Measurements from ENCODE around the gene FAM20B.

The FAM20B gene

DNA sequence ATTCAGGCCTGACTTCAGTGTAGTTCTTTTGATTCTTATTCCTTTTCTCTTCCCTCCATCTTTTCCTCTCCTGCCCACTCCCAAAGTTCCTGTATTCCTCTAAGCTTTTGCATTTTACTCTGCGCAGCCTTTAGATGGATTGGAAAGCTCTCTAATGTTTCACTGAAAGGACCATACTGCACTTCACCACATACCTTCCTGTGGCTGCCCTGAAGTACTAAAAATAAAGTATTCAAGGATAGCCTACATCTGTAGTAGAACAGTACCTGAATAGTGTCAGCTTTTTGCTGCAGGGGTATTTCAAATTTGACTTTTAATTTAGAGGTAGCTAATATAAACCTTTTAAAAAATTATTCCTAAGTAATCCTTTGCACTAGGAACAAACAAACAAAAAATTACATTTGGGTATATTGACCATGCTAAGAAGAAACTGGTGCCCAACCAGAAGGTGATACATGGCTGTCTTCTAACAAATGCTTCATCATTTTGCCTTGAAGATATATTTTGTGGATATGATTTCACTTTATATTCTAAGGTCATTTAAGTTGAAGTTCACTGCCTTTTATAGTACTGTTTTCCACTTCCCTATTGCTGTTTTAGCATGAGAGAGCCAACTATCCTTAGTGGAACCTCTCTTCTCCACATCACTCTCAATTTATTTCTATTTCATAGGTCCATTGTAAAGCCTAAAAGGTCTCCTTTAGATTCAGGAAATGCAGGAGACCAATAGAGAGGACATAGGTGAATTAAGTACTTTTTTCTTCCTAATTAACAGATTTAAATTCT lies 22.8 kb downstream of the FAM20B start:
- no peak for DNase-seq (ENCODE audit: low read depth in 2 of 2)

DNA sequence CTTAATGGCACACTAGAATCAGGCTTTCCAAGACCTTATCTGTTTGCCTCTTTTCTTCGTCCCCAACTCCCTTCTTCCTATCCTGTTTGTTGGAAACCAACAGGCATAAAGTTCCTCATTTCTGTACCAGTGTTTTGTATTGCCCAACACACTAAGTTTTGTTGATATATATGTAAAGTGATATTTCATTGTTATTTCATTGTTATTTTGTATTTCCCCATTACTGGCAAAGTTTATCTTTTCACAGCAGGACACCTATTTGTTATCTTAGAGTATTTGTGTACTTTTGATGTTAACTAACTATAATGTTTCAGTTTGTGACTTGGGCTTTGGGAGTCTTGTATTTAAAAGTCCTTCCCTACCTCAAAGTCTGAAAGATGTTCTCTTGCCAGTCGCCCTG lies 27.1 kb downstream of the FAM20B start:
- no peak for DNase-seq (ENCODE audit: low read depth in 2 of 2)

- no peak for DNase-seq (ENCODE audit: low read depth in 2 of 2)
Observed at GRCh38 chr1:179053486-179053885, 27.8 kb downstream of the FAM20B start.

DNA sequence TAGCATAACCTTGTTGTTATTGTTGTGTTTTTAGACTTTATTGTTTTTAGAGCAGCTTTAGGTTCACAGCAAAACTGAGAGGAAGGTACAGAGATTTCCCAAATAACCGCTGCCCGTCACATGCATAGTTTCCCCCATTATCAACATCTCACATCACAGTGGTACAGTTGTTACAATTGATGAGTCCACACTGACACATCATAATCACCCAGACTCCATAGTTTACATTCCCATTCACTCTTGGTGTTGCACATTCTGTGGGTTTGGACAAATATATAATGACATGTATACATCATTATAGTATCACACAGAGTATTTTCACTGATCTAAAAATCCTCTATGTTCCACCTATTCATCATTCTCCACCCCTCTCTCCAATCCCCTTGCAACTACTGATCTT lies 30.2 kb downstream of the FAM20B start:
- no peak for DNase-seq (ENCODE audit: low read depth in 2 of 2)

DNA sequence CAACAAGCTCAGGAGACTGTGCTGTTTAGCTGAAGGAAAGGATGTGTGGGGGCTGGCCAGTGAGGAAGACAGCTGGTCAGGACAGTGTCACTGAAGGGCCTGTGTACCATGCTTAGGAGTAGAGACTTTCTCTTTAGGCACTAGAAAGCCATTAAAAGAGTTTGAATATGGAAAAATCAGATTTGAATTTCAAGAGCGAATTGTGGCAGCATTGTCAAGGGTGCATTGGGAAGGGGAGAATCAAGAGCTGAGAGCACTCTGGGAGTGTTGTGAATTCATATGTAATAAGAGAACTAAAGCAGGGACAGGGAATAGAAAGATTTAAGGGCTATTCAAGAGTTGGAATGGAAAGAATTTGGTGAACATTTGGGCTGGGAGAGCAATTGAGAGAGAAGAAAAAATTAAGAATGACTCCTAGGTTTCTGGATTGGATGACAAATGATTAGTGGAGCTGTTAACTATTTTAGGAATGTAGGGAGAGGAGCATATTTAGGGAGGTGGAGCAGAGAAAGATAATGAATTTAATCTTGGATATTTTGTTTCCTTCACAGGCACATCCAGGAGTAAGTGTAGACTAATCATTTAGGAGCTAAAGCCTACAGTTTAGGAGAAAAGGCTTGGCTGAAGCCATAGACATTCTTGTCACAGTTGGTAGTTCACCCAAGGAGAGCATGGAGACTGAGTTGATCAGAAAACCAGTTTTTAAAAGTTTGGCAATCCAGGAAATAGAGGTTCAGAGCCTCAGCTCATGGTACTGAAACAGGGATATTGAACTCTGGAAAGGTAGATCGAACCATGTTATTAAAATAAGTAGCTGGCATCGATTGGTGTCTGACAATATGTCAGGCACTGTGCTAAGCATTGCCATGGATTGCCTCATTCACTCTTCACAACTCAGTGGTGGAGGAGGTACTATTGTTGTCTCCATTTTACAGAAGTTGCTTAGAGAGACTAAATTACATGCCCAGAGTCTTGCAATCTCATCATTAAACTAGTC lies 33.1 kb downstream of the FAM20B start:
- peak; percentile 74 to 75 for DNase-seq (ENCODE audit: low read depth in 2 of 2)

- DNase-seq (ENCODE audit: low read depth in 2 of 2), result no peak
Observed at GRCh38 chr1:179061360-179062282, 35.9 kb downstream of the FAM20B start.

DNA sequence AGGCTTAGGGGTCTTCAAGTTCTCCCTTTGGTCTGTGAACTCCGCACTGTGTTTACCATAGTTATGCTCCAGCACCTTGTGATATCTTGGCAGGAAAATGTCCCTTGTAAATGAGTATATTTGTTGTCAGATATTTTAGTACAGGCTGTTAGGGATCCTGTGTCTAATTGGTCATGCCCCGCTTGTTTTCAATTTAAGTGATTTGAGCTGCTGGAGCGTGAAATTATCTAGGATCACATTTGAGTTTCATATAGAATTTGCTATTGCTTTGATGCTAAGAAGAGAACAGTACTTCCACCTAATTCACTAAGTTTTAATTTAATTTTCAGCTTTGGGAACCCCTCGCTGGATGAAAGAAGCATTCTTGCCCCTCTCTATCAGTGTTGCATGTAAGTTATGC lies 40.8 kb downstream of the FAM20B start:
- no peak for DNase-seq (ENCODE audit: low read depth in 2 of 2)

GRCh38 chr1:179077396-179077795 lies 51.7 kb downstream of the FAM20B start:
- no peak for DNase-seq (ENCODE audit: low read depth in 2 of 2)

- peak; percentile 39 to 46 for DNase-seq (ENCODE audit: low read depth in 2 of 2)
Observed at GRCh38 chr1:179079113-179079761, 53.5 kb downstream of the FAM20B start.

GRCh38 chr1:179080866-179081686 lies 55.4 kb downstream of the FAM20B start:
- DNase-seq (ENCODE audit: low read depth in 2 of 2), result no peak

- peak; percentile 39 to 59 for DNase-seq (ENCODE audit: low read depth in 2 of 2)
Observed at GRCh38 chr1:179081687-179082332, 56.1 kb downstream of the FAM20B start, which contains the start of gene TOR3A. TOR3A (plus strand) TSS chr1:179082070; CDS start chr1:179082129, 59 bp downstream.

DNA sequence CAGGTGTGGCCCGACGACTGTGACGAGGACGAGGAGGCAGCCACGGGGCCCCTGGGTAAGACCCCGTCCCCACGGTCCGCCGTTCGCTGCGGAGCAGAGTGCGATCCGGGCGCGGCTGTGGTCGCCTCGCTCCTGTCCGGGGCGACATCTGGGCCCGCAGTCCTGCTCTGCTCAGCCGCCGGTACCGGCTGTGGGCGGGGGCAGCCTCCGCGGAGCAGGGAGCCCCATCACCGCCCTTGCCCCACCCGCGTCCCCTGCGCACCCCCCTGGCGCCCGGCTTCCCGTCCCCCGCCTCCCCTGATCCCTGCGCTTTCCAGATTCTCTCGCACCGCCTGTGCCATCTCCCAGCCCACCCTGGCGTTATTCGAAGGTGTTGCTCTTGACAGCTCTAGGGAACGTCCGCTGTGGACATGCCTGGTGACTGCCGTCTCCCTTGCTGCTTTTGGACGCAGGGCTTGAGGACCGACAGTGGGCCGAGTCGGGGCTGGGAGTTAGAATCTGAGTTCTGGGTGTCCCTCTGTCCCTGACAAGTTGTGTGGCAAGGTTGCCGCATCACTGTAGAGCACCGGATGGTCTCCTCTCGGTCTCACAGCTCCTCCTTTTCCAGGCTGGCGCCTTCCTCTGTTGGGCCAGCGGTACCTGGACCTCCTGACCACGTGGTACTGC lies 56.8 kb downstream of the FAM20B start:
- no peak for DNase-seq (ENCODE audit: low read depth in 2 of 2)

DNA sequence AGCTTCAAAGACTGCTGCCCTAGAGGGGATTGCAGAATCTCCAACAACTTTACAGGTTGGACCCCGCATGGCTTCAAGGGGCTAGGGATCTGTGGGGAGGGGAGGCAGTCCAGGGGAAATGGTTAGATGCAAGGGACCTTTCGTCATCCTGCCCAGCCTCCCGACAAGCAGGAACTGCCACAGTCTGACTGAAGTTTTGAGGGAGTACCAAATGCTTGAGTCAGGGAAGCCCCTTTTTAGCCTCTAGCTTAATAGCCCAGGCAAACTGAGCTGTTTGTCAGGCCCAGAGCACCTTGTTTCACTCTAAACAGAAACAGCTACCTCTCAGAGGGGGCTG lies 57.3 kb downstream of the FAM20B start:
- no peak for DNase-seq (ENCODE audit: low read depth in 2 of 2)

- DNase-seq (ENCODE audit: low read depth in 2 of 2), result no peak
Observed at GRCh38 chr1:179083533-179083932, 57.8 kb downstream of the FAM20B start.

- no peak for DNase-seq (ENCODE audit: low read depth in 2 of 2)
Observed at GRCh38 chr1:179087665-179088064, 62.0 kb downstream of the FAM20B start.

DNA sequence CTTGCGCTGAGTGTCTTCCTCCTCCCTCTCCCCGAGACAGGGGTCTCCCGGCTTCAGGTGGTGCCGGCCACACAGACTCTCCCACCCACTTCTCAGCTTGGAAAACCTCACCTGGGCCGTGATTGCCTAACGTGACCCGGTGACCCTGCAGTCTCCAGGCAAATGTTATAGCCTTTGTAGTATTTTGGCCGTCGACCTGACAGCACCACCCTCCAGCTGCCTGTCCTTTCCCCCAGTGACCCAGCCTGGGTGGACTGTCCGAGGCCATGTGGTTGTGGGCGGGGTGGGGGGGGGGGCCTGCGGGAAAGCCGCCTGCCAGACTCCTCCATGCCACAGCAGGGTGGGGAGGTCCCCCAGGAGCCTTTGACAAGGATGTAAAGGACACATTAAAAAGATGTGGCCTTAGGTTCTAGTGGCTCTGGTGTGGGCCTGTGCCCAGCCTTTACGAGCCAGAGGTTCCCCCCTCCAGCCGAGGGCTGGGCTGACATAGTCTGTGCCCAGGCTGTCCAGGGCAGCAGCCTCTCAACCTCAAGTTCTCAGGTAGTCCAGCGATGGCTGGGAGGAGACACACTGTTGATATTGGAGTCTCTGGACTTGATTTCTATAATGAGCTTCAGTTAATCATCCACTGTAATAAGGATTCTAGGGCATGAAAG lies 64.3 kb downstream of the FAM20B start:
- no peak for DNase-seq (ENCODE audit: low read depth in 2 of 2)

DNA sequence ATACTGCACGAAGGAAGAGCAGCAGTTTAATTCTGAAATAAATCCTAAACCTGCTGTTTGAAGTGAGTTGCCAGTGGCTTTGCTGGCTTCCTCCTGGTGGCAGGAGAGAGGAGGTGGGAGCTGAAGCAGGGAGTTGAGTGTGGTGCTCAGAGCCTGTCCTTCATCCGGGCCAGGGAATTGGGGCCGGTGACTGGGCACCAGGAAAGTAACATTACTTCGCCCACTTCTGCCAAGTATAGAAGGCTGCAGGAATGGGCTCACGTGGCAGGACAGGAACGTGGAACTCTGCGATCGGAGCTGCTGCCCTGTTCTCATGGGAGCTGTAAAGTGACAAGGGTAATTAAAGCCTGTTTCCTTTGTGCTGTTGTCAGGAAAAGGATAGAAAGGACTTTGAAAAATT lies 64.8 kb downstream of the FAM20B start:
- DNase-seq (ENCODE audit: low read depth in 2 of 2), result no peak

- no peak for DNase-seq (ENCODE audit: low read depth in 2 of 2)
Observed at GRCh38 chr1:179090923-179091322, 65.2 kb downstream of the FAM20B start.

Measured in fibroblast of skin of left biceps (primary cell).